Measurements from ENCODE around the gene CDH10.
A peak's percentile ranks its signal among the peaks of the same experiment; 100 is the strongest.

Gene CDH10

DNA sequence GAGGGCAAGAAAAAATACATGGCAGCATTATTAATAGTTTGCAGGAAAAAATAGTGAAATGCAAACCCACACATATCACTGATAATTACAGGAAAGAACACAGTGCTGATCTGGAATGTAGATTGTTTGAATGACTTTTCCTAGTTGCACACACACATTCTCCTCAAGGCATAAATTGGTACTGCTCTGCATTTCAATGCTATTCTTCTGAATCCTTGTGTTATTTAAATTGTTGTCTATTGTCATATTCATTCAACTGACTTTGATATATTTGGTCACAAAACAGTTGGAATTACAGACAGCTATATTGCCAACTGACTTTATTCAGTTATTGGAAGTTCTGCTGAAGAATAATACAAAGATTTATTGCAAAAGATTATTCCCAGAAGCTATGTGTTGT is 139.5 kb downstream of the CDH10 start:
- H3K27me3 ChIP-seq (ENCODE audit: insufficient read depth, low read length), result no peaks in the 10 kb centered on the region
- H3K4me1 ChIP-seq (ENCODE audit: insufficient read depth, low read length), result peaks cover 6% of the 10 kb centered on the region
- H3K4me3 ChIP-seq (ENCODE audit: low read length), result no peak overlapping the region
- no peaks in the 10 kb centered on the region for H3K36me3 ChIP-seq (ENCODE audit: insufficient read depth, low read length)
- no peak overlapping the region for H2AFZ ChIP-seq (ENCODE audit: low read depth, low read length)
- no peaks in the 10 kb centered on the region for H3K9me3 ChIP-seq (ENCODE audit: low read length)

DNA sequence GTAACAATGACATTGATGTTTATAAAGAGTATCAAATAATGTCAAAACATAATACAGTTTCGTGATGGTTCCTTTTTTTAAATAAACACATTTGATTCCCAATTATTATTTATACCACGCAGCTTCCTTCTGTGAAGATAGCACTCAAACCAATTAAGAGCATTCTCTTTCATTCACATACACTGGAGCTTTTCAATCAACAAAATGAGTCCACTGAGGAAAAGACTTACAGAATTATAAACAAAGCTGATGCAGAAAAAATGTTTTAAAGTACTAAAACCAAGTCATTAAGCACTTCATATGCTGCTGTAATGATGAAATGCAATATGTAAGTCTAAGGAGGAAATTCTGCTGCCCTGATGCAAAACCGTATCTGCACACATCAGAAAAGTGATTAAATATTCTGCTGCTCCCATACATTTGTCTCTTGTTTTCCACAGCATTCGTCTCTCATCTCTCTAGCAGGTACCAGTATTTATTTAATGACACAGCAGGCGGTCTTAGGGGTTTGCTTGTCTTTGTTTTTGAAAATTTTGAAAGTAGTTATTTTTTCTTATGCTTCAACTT is 147.1 kb downstream of the CDH10 start:
- H3K27me3 ChIP-seq (ENCODE audit: insufficient read depth, low read length), result no peaks in the 10 kb centered on the region
- H3K4me1 ChIP-seq (ENCODE audit: insufficient read depth, low read length), result peaks cover 9% of the 10 kb centered on the region
- H3K4me3 ChIP-seq (ENCODE audit: low read length), result no peak overlapping the region
- H3K9me3 ChIP-seq (ENCODE audit: low read length), result no peaks in the 10 kb centered on the region
- no peak overlapping the region for H2AFZ ChIP-seq (ENCODE audit: low read depth, low read length)
- H3K36me3 ChIP-seq (ENCODE audit: insufficient read depth, low read length), result no peaks in the 10 kb centered on the region

DNA sequence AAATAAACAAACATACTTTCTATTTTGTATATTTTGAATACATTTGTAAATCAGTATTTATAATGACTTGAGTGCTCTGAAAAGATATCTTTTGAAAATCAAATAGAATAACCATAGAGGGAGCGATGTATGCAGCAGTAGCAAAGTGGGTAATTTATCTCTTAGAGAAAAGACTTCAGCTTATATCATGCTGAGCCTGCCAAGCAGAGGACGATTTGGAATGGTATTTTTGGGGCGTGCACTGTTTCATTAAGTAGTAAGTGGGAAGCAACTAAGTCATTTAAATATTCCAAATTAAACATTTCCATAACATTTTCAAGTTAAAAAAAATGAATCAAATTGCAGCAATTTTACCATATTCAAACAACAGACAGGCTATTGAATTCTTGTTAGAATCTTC is 147.6 kb downstream of the CDH10 start:
- peaks cover 9% of the 10 kb centered on the region for H3K4me1 ChIP-seq (ENCODE audit: insufficient read depth, low read length)
- H3K27me3 ChIP-seq (ENCODE audit: insufficient read depth, low read length), result no peaks in the 10 kb centered on the region
- no peaks in the 10 kb centered on the region for H3K9me3 ChIP-seq (ENCODE audit: low read length)
- H3K36me3 ChIP-seq (ENCODE audit: insufficient read depth, low read length), result no peaks in the 10 kb centered on the region
- no peak overlapping the region for H3K4me3 ChIP-seq (ENCODE audit: low read length)
- no peak overlapping the region for H2AFZ ChIP-seq (ENCODE audit: low read depth, low read length)

DNA sequence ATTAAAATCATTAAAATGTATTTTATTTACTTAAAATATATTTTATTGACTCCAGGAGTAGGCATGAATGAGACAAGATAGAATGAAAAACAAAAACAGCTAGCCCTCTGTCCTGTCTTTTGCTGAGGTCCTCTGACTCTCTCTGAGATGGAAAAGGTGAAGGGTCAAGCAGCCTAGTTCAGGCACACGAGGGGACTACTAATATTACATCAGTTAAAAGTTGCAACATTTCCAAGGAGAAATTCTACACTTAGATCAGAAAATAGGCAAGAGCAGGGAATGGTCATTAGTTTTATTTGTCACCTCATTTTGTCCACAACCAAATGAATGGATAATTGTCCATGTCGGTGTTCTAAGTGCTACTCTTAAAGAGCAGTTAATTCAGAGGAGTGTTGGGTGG is 148.5 kb downstream of the CDH10 start:
- peaks cover 9% of the 10 kb centered on the region for H3K4me1 ChIP-seq (ENCODE audit: insufficient read depth, low read length)
- no peak overlapping the region for H3K4me3 ChIP-seq (ENCODE audit: low read length)
- no peaks in the 10 kb centered on the region for H3K36me3 ChIP-seq (ENCODE audit: insufficient read depth, low read length)
- no peaks in the 10 kb centered on the region for H3K9me3 ChIP-seq (ENCODE audit: low read length)
- H3K27me3 ChIP-seq (ENCODE audit: insufficient read depth, low read length), result no peaks in the 10 kb centered on the region
- no peak overlapping the region for H2AFZ ChIP-seq (ENCODE audit: low read depth, low read length)

DNA sequence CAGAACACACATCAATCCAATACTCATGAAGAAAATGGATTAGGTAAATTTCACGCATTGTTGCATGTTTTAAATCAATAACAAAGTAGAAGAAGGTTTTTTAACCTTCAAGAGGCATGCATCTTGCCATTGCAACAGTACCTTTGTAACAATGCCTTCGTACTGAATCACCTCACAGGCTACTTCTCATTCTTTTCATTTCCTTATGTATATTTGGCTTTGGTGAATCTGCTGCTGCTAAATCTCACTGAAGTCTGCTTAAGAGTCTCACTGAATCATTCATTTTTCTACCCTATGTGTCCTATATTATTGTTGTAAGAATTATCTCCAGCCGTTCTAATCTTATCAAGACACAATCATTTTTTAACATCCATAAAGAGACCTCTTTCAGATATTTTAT is 152.5 kb downstream of the CDH10 start:
- Histone ChIP-seq H3K27me3 (ENCODE audit: insufficient read depth, low read length) (no peaks in the 10 kb centered on the region), H3K36me3 (ENCODE audit: insufficient read depth, low read length) (no peaks in the 10 kb centered on the region), H2AFZ (ENCODE audit: low read depth, low read length) (no peak overlapping the region), H3K9me3 (ENCODE audit: low read length) (no peaks in the 10 kb centered on the region), H3K4me1 (ENCODE audit: insufficient read depth, low read length) (peaks cover 5% of the 10 kb centered on the region), H3K4me3 (ENCODE audit: low read length) (no peak overlapping the region)

DNA sequence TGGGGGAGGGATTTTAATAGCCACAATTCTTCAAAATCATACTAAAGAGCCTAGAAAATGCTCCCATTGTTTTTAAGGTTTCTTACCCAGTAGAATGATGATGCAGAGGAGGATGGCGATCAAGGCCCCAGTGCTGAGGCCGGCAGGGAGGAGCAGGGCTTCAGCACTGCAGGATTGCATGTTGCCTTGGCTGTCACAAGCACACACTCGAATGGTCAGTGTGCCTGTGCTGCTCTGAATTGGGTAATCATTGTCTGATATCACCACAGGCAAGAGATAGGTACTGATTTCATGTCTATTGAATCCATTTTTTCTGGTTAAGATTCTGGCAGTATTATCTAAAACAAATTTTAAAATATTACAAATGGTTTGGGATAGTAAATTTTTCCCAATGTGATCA is 153.3 kb downstream of the CDH10 start:
- Histone ChIP-seq H2AFZ (ENCODE audit: low read depth, low read length) (no peak overlapping the region), H3K27me3 (ENCODE audit: insufficient read depth, low read length) (no peaks in the 10 kb centered on the region), H3K9me3 (ENCODE audit: low read length) (no peaks in the 10 kb centered on the region), H3K4me1 (ENCODE audit: insufficient read depth, low read length) (peaks cover 5% of the 10 kb centered on the region), H3K4me3 (ENCODE audit: low read length) (no peak overlapping the region), H3K36me3 (ENCODE audit: insufficient read depth, low read length) (no peaks in the 10 kb centered on the region)

DNA sequence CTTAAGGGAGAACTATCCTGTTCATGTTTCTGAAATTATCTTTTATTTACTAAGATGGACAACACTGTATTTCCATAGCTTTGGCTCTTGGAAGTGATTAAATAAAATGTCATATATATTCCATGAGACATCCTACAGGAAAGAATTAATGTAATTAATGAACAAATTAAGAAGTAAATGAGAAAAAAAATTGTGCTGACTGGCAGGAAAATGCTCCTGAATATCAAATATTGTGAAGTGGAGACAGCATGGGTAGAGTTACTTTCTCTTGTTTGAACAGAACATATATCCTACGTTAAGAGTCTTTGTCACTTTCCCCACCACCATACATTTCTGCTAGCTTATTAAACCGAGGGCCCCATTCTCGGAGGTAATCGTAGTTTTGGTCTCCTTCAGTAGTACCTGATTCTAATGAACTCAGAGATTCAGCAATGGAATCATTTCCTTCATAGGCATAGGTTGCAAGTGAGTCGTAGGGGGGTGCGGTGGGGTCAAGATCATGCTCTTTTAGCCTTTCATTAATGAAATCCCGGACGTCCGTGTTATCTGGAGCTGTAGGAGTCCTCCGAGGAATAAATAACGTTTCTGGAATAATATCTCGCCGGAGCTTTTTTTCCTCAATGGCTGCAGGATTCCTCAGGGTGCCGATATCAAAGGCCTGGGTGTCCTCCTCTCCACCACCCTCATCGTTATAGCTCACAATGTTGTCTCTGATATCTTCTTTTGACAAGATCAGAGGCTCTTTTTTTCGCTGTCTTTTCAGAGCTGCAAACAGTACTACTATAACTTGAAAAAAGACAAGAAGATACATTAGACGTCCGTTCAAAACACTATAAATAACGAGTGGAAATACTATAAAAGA is 157.2 kb downstream of the CDH10 start:
- H3K36me3 ChIP-seq (ENCODE audit: insufficient read depth, low read length), result no peaks in the 10 kb centered on the region
- no peaks in the 10 kb centered on the region for H3K27me3 ChIP-seq (ENCODE audit: insufficient read depth, low read length)
- no peaks in the 10 kb centered on the region for H3K9me3 ChIP-seq (ENCODE audit: low read length)
- no peak overlapping the region for H2AFZ ChIP-seq (ENCODE audit: low read depth, low read length)
- no peak overlapping the region for H3K4me3 ChIP-seq (ENCODE audit: low read length)
- H3K4me1 ChIP-seq (ENCODE audit: insufficient read depth, low read length), result peaks cover 2% of the 10 kb centered on the region

DNA sequence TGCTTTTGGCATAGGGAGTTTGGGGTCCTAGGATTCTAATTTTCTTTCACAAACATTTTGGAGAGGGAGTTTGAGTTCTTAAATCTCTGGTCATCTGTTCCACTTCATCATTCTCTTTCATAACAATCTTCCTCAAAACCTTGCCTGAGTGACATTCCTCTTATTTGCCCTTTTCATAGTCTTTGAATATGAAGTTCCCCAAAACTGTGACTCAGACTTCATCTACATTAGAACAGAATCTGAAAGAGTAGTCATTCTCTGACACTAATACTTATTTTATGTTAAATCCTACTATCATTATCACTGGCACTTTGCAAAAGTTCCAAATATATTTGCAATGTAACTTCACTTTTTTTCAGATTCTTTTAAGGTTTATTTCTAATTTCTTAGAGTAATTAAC is 163.8 kb downstream of the CDH10 start:
- Histone ChIP-seq H3K4me1 (ENCODE audit: insufficient read depth, low read length) (no peaks in the 10 kb centered on the region), H3K4me3 (ENCODE audit: low read length) (no peak overlapping the region), H3K9me3 (ENCODE audit: low read length) (no peaks in the 10 kb centered on the region), H3K36me3 (ENCODE audit: insufficient read depth, low read length) (no peaks in the 10 kb centered on the region), H3K27me3 (ENCODE audit: insufficient read depth, low read length) (no peaks in the 10 kb centered on the region), H2AFZ (ENCODE audit: low read depth, low read length) (no peak overlapping the region)

DNA sequence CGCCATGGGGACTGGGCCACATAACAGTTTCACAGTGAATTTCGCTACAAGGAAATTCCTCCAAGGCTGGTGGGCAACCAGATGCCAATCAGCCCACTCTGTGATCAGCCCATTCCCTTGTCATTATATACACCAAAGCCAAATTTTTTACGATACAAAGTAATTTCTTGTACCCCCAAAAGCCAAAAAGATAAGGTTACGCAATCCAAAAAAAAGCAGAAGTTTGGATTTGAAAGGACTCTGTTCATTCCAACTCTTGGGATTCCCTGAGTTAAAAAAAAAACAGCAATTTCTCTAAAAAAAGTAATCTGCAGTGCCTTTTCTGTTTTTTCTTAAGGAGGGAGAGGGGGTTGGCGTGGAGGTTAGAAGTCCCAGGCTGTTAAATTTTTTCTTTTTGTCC is 166.8 kb downstream of the CDH10 start:
- H3K4me1 ChIP-seq (ENCODE audit: insufficient read depth, low read length), result no peaks in the 10 kb centered on the region
- H3K4me3 ChIP-seq (ENCODE audit: low read length), result no peak overlapping the region
- H3K9me3 ChIP-seq (ENCODE audit: low read length), result no peaks in the 10 kb centered on the region
- H2AFZ ChIP-seq (ENCODE audit: low read depth, low read length), result no peak overlapping the region
- H3K36me3 ChIP-seq (ENCODE audit: insufficient read depth, low read length), result no peaks in the 10 kb centered on the region
- H3K27me3 ChIP-seq (ENCODE audit: insufficient read depth, low read length), result no peaks in the 10 kb centered on the region

DNA sequence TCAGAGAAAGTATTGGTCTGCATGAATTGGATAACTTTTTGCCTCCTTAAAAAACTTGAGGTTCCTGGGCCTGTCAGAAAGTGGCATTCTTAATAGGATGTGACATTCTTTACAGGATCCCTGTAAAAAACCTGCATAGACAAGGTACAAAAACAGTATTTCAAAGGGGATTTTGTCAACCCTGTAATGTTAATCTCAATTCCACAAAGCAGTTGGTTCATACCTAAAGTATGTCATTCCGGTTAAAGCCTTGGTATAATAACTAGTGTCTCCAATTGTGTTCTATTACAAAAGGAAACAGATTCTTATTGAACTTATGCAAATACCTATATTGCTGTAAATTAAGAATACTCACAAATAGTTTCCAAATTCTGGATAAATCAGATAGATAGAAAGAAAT is 169.7 kb downstream of the CDH10 start:
- no peaks in the 10 kb centered on the region for H3K4me1 ChIP-seq (ENCODE audit: insufficient read depth, low read length)
- no peaks in the 10 kb centered on the region for H3K27me3 ChIP-seq (ENCODE audit: insufficient read depth, low read length)
- H3K36me3 ChIP-seq (ENCODE audit: insufficient read depth, low read length), result no peaks in the 10 kb centered on the region
- no peak overlapping the region for H3K4me3 ChIP-seq (ENCODE audit: low read length)
- H3K9me3 ChIP-seq (ENCODE audit: low read length), result no peaks in the 10 kb centered on the region
- no peak overlapping the region for H2AFZ ChIP-seq (ENCODE audit: low read depth, low read length)

DNA sequence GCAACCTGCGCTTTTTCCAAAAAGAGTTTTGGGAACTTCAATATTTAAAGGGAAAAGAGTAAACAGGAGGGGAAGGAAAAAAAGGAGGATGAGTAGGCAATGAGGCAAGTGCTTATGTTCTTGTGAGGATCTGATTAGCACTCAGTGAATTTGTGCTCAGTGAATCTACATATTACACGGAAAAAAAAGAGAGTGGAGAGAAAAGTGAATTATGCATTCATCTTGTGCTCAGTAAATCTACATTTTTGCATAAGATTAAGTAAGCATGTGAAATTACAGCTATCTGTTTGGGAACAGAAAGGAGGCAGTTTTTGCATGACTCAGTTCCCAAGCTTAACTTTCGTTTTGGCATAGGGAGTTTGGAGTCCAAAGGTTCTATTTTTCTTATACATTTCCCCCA is 170.1 kb downstream of the CDH10 start:
- no peak overlapping the region for H2AFZ ChIP-seq (ENCODE audit: low read depth, low read length)
- no peak overlapping the region for H3K4me3 ChIP-seq (ENCODE audit: low read length)
- no peaks in the 10 kb centered on the region for H3K9me3 ChIP-seq (ENCODE audit: low read length)
- H3K27me3 ChIP-seq (ENCODE audit: insufficient read depth, low read length), result no peaks in the 10 kb centered on the region
- no peaks in the 10 kb centered on the region for H3K36me3 ChIP-seq (ENCODE audit: insufficient read depth, low read length)
- H3K4me1 ChIP-seq (ENCODE audit: insufficient read depth, low read length), result no peaks in the 10 kb centered on the region

DNA sequence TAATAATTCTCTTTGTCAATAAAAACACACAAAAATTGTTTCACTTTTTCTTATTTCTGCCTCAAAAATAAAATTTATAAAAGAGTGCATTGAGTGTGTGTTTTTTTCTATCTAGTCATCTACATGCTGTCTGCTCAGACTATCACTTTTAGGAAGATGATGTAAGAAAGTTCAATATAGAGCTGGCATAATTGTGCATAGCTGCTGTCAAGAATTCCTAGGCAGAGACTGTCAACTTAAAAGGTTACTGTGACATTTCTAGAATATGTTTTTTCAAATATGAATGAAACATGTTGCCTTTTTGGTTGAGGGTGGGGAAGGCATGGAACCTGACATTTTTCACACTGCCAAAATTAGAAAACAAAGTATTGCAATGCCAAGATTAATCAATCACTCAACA is 172.3 kb downstream of the CDH10 start:
- Histone ChIP-seq H3K36me3 (ENCODE audit: insufficient read depth, low read length) (no peaks in the 10 kb centered on the region), H3K9me3 (ENCODE audit: low read length) (no peaks in the 10 kb centered on the region), H3K4me3 (ENCODE audit: low read length) (no peak overlapping the region), H3K4me1 (ENCODE audit: insufficient read depth, low read length) (no peaks in the 10 kb centered on the region), H2AFZ (ENCODE audit: low read depth, low read length) (no peak overlapping the region), H3K27me3 (ENCODE audit: insufficient read depth, low read length) (no peaks in the 10 kb centered on the region)

DNA sequence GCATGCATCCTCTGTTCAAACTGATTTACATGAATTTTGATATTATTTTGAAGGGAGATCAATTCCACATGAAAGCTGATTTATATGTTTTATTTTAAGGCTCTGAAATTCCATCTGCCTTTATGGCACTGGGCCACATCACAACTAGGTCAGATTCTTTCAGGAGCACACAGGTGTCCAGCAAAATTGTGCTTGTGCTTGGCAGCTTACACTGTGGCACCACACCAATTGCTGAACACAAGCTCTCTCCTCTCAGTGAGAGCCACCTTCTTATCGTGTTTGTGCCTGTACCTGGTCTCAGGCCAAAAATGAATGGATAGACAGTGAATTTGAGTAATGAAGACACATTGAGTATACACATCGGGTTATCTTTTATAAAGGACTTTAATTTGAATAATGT is 200.4 kb downstream of the CDH10 start:
- Histone ChIP-seq H3K4me3 (ENCODE audit: low read length) (no peak overlapping the region), H3K27me3 (ENCODE audit: insufficient read depth, low read length) (no peaks in the 10 kb centered on the region), H3K36me3 (ENCODE audit: insufficient read depth, low read length) (no peaks in the 10 kb centered on the region), H3K9me3 (ENCODE audit: low read length) (no peaks in the 10 kb centered on the region), H2AFZ (ENCODE audit: low read depth, low read length) (no peak overlapping the region), H3K4me1 (ENCODE audit: insufficient read depth, low read length) (no peaks in the 10 kb centered on the region)

DNA sequence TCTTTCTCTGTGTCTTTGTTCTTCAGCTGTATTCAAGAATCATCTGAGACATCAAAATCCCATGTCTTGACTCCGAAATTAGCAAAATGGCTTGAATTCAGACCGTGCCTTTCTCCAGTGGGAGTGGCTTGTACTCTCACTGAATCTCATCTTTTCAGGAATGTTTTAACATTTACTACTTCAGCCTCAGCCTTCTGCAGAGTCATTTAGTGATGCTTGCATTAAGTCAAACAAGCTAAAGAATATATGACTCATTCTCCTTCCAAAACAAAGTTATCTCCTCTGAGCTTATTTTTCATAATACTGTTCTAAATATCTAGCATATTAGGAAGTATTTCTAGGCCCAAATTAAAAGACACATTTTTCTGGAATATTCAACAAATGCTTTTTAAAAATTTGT is 205.3 kb downstream of the CDH10 start:
- H3K36me3 ChIP-seq (ENCODE audit: insufficient read depth, low read length), result no peaks in the 10 kb centered on the region
- H3K4me3 ChIP-seq (ENCODE audit: low read length), result no peak overlapping the region
- H3K4me1 ChIP-seq (ENCODE audit: insufficient read depth, low read length), result no peaks in the 10 kb centered on the region
- H3K9me3 ChIP-seq (ENCODE audit: low read length), result no peaks in the 10 kb centered on the region
- no peaks in the 10 kb centered on the region for H3K27me3 ChIP-seq (ENCODE audit: insufficient read depth, low read length)
- peak overlapping the region; percentile 54 for H2AFZ ChIP-seq (ENCODE audit: low read depth, low read length)
